Right atrium auricular region (tissue), 2 donors: ENCODE measurements around the gene INAFM1. TPM values are rescaled to one million over a fixed set of nuclear protein-coding genes. Genes with fewer than 3 reads are reported as not detected.

Source experiments
- DNase-seq: peaks from one replicate; pipeline ENCODE4 v3.0.0-alpha.2; 2019; ENCODE audit warnings: low spot score
- H3K27ac ChIP-seq, 2 donors: fragments of 200-600 bp; sonication (generic); 1 replicate in 1 of 2; 2 replicates in 1 of 2; pipeline ENCODE4 v1.5.1; 2016 to 2019
- H3K27me3 ChIP-seq, 2 donors: fragments of 200-600 bp; sonication (generic); one replicate each; pipeline versions ENCODE4 v1.5.1 to v1.6.0; 2017 to 2019
- H3K36me3 ChIP-seq: fragments of 200-600 bp; sonication (generic); one replicate; pipeline ENCODE4 v1.5.1; 2016
- H3K4me1 ChIP-seq, 2 donors: fragments of 200-600 bp; sonication (generic); one replicate each; pipeline versions ENCODE4 v1.5.1 to v1.6.0; 2017 to 2019
- H3K4me3 ChIP-seq, 2 donors: fragments of 200-600 bp; sonication (generic); 1 replicate in 1 of 2; 2 replicates in 1 of 2; pipeline ENCODE4 v1.5.1; 2017 to 2019; ENCODE audit warnings: mild to moderate bottlenecking in 1 of 2, moderate library complexity in 1 of 2
- H3K9me3 ChIP-seq, 2 donors: fragments of 200-600 bp; sonication (generic); one replicate each; pipeline ENCODE4 v1.5.1; 2019
- total RNA-seq, 2 donors: library from RNA; depleted of rRNA; stranded (reverse); fragments of >200 nt; gene quantifications; one replicate each; pipeline ENCODE4 v1.1.0, GENCODE V29; 2016
- TF ChIP-seq, protein P1 (sequence below), 2 donors: fragments of 200-600 bp; sonication (generic); IDR thresholded peaks; one replicate each; pipeline ENCODE4 v1.5.1; 2019; ENCODE audit warnings: antibody characterized with exemption in 2 of 2

The INAFM1 gene
- total RNA-seq, 2 donors from 2014 or later = 1.9 to 7.0 TPM

- H3K4me1 ChIP-seq = peaks cover 0 to 54% of the 10 kb centered on the region in 2 donors
- TF ChIP-seq, protein P1, sequence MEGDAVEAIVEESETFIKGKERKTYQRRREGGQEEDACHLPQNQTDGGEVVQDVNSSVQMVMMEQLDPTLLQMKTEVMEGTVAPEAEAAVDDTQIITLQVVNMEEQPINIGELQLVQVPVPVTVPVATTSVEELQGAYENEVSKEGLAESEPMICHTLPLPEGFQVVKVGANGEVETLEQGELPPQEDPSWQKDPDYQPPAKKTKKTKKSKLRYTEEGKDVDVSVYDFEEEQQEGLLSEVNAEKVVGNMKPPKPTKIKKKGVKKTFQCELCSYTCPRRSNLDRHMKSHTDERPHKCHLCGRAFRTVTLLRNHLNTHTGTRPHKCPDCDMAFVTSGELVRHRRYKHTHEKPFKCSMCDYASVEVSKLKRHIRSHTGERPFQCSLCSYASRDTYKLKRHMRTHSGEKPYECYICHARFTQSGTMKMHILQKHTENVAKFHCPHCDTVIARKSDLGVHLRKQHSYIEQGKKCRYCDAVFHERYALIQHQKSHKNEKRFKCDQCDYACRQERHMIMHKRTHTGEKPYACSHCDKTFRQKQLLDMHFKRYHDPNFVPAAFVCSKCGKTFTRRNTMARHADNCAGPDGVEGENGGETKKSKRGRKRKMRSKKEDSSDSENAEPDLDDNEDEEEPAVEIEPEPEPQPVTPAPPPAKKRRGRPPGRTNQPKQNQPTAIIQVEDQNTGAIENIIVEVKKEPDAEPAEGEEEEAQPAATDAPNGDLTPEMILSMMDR (IDR thresholded peaks at IDR 0.05) = no peak
- no peaks in the 10 kb centered on the region for H3K9me3 ChIP-seq
- H3K36me3 ChIP-seq = no peaks in the 10 kb centered on the region
- DNase-seq = no peak
- H3K27ac ChIP-seq = peak overlapping the region; percentile 99 to 100
- peak overlapping the region; percentile 45 to 84 for H3K4me3 ChIP-seq
- no peaks in the 10 kb centered on the region for H3K27me3 ChIP-seq
Measured at GRCh38 chr19:47228168-47228936, 46.3 kb upstream of the INAFM1 start.

GRCh38 chr19:47228937-47229675, 45.6 kb upstream of the INAFM1 start:
- peak overlapping the region; percentile 99 to 100 for H3K27ac ChIP-seq
- no peaks in the 10 kb centered on the region for H3K36me3 ChIP-seq
- no peak for DNase-seq
- H3K9me3 ChIP-seq = no peaks in the 10 kb centered on the region
- no peaks in the 10 kb centered on the region for H3K27me3 ChIP-seq
- peak overlapping the region; percentile 84 to 85 for H3K4me3 ChIP-seq
- TF ChIP-seq, protein P1 (IDR thresholded peaks at IDR 0.05) = no peak
- H3K4me1 ChIP-seq = peaks cover 0 to 54% of the 10 kb centered on the region in 2 donors

- TF ChIP-seq, protein P1 (IDR thresholded peaks at IDR 0.05) = no peak
- Histone ChIP-seq H3K36me3 (no peaks in the 10 kb centered on the region), H3K4me1 (peaks cover 0 to 54% of the 10 kb centered on the region in 2 donors), H3K27me3 (no peaks in the 10 kb centered on the region), H3K9me3 (no peaks in the 10 kb centered on the region), H3K4me3 (peak overlapping the region; percentile 84 to 85), H3K27ac (peak overlapping the region; percentile 99 to 100)
- DNase-seq = no peak
Measured at GRCh38 chr19:47229676-47230053, 45.0 kb upstream of the INAFM1 start.

DNA sequence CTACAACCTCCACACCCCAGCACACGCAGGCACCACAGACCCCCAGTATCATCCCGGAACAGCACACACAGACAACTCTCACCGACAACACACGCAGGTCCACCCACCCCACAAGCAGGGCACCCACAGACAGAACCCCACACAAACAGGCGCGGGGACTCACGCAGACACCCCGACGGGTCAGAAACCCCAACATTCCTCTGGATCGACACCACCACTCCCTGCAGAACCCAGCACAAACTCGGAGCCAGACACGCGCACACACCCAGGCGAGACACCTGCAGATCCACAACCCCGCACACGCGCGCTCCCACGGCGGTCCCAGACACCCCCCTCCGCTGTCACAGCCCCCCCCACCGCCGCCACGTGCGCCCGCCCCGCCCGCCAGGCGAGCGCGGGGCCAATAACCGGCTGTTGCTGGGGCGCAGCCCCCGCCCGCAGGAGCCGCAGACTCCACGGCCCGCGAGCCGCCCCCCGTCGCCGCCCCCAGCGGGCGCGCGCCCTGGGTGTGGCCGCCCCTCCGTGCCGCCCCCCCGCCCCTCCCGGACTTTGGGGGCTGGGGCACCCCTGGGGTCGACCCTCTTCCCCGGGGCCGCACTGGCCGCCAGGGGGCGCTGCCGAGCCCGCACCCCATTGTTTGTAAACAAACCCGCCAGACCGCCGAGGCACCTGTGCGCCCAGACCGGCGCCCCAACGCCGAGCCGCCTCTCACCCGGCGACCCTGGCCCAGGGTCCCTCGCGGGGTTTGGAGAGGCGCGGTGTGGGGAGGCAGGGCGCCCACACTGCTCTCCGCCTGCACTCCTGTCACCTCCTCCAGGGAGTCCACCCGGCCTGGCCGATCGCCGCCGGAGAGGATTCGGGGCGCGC, 44.4 kb upstream of the INAFM1 start:
- TF ChIP-seq, protein P1 (IDR thresholded peaks at IDR 0.05) = peak; percentile 92 to 99
- Histone ChIP-seq H3K36me3 (no peaks in the 10 kb centered on the region), H3K9me3 (no peaks in the 10 kb centered on the region), H3K4me3 (peak overlapping the region; percentile 84 to 85), H3K27ac (peak overlapping the region; percentile 99 to 100), H3K27me3 (no peaks in the 10 kb centered on the region), H3K4me1 (peaks cover 0 to 54% of the 10 kb centered on the region in 2 donors)
- no peak for DNase-seq

GRCh38 chr19:47230921-47231214, 43.8 kb upstream of the INAFM1 start, which contains the start of gene BBC3:
Gene BBC3 (minus strand): TSS chr19:47231199. CDS start chr19:47228431, 2,768 bp downstream.
- H3K9me3 ChIP-seq = no peaks in the 10 kb centered on the region
- H3K36me3 ChIP-seq = no peaks in the 10 kb centered on the region
- H3K4me3 ChIP-seq = peak within 1 kb of the TSS; percentile 84 to 85
- no peaks in the 10 kb centered on the region for H3K27me3 ChIP-seq
- peak within 1 kb of the TSS; percentile 99 to 100 for H3K27ac ChIP-seq
- peaks cover 0 to 49% of the 10 kb centered on the region in 2 donors for H3K4me1 ChIP-seq
- TF ChIP-seq, protein P1 (IDR thresholded peaks at IDR 0.05) = no peak
- DNase-seq = no peak
